KG1 (cell line): ENCODE measurements around the gene TOM1.
"Not testable (repeated sequence)": the region's sequence is repeated elsewhere in the genome, so short reads cannot be mapped to it uniquely, and the experiment has no call there.

Experiments used
- DNase-seq: peaks from one replicate; lab custom pipeline; 2025; lab: John Stamatoyannopoulos, UW

TOM1 gene

GRCh38 chr22:35346596-35347220 is 47.0 kb downstream of the TOM1 start:
- DNase-seq = no peak

GRCh38 chr22:35347462-35347861 is 47.8 kb downstream of the TOM1 start:
- no peak for DNase-seq

DNA sequence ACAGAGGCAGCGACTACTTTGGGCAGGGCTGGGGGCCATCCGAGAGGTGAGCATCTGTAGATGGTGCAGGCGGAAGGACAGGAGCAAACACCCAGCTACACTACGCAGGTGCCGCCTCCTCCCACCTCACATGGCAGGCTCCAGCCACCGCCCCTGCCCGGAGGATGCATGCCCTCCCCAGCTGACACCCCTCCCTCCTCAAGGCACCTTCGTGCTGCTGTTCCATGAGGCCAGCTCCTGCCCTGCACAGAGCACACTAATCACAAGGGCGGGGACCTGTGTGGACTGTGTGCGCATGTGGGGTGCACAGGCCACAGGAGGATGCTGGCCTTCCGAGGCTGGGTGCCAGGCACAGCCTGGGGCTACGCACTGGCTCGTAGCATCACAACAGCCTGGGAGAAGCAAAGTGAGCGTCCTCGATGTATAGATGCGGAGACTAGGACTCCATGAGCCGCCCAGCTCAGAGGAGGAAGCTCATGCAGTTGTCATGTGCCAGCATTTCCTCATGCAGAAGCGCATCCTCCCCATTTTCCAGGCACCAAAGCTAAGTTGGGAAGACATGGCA is 48.4 kb downstream of the TOM1 start:
- no peak for DNase-seq

DNA sequence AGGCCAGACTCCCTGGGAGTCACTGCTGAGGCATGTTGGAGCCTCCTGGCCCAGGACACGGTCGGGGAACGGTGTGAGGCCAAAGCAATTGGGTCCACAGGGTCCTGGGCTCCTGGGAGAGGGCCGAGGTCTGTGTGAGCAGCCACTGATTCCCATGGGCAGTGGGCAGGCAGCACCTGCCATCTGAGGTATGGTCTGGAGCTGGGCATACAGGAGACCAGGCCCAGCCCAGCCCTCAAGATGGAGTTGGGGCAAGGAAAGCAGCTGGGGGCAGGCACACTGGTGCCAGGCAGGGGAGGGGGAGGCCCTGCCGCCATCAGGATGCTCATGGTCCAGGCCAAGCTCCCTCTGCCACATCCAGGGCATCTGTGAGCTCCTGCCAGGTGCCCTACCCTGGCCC is 49.0 kb downstream of the TOM1 start:
- no peak for DNase-seq

DNA sequence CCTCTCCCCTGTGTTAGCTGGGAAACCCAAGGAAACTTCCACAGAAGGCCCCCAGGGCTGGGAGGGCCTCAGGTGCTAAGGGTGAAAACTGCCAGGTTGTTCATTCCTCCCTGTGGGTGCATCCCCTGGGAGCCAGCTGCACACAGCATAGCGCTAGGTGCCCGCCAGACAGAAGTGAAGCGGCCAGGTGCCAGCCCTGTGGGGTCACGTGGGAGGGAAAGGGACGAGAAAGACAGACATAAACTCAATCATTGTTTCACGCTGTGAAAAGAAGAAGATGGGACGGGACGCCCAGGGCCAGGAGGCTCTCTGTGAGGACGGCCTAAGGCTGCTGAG is 49.6 kb downstream of the TOM1 start:
- no peak for DNase-seq

GRCh38 chr22:35349704-35350538 is 50.2 kb downstream of the TOM1 start:
- DNase-seq = no peak

DNA sequence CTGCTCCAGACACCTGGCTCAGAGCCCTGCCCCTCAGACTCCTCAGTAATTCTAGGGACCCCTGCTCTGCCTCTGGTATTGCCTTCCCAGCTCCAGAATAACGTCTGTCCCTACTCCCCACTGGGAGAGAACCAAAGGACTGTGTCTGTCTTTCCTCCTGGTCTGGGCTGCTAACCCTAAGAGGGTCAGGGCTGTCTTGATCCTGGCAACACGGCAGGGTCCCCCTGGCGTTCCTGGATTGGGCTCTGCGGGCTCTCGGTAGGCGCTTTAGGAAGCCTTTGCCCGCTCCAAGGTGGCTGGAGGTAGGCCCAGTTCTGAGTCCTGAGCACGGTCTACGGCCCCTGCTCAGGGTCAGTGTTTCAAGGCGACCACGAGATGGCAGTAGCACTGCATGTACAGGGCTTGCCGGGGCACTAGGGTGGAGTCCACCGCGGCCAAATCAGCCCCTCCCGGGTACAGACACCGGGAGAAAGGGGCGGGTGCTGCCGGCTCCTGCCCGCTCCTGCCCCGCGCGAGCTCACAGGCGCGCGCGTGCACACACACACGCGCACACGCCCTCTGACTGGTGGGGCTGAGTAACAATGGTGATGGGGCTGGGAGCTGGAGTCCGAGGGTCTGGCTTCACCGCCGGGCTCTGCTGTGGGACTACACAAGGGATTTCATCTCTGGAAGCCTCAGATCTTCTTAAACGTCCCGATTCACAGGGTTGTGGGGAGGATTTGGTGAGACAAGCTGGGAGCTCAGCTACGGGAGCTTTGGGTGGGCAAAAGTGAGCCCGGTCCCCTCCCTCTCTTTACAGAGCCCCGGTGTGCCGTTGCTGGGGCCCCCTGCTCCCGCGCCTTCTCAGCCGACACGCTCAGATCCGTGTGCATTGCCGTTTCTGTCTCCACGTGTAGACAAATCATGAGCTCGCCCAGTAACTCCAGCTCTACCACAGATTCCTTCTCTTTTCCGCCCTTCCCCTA is 51.1 kb downstream of the TOM1 start:
- peak; percentile 49 for DNase-seq

GRCh38 chr22:35352214-35353111 is 52.8 kb downstream of the TOM1 start:
- no peak for DNase-seq

DNA sequence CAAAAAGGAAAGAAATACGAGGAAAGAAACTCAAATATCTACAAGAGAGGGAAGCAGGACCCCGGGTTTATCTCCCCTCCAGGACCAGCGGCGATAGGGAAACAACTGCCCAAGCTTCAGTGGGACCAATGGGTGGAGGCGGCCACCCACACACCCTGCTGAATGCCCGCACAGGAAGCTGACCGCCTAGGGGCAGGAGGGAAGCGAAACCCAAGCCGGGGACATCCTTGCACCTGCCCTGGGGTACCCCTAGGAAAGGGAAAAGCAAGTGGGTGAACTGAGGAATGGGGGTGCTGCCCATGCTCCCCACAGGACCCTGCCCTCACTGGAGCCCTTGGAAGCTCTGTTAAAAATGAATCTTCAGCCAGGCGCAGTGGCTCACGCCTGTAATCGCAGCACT is 53.6 kb downstream of the TOM1 start:
- DNase-seq = no peak

GRCh38 chr22:35354068-35354467 is 54.4 kb downstream of the TOM1 start:
- DNase-seq = no peak

- no peak for DNase-seq
Observed at GRCh38 chr22:35357883-35358621, 58.4 kb downstream of the TOM1 start.

GRCh38 chr22:35359380-35360065 is 59.8 kb downstream of the TOM1 start:
- no peak for DNase-seq

DNA sequence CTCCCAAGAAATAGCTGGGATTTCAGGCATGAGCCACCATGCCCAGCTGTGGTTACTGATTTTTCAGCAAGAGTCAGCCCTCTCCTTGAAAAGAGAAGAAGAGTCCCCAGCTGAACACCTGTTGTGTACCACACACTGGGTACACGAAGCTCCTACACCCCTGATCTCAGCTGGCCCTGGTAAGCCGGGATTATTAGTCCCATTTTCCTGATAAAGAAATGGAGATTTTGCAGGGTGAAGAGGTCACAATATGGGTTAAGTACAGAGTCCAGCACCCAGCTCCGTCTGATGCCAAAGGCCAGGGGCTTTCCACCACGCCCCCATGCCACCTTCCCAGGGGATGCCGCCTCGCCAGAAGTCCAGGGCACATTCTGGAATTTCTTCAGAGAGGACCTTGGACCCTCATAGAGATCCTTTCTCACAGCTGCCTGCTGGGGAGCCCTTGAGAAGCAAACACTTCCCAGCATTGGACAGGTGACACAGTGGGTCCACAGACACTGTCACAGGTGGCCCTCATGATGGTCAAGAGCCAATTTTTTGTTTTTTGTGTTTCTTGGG is 61.4 kb downstream of the TOM1 start:
- DNase-seq = no peak

DNA sequence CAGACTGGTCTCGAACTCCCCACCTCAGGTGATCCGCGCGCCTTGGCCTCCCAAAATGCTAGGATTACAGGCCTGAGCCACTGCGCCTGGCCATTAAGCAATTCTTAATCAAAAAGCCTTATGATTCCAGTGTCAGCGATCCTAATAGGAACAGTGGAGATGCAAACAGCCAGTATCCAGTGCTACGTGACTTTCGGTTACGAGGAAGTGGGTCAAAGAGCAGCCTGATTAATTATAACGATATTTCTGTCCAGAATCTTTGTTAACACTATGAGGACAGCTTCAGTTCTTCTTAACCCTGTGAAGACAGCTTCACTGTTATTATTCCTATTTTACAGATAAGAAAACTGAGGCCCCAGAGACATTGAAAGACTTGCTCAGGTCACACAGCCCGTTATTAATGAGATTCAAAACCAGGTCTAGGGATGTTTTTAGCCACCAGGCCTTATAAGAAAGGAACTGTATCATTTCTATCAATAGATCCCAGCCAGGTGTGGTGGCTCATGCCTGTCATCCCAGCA is 63.9 kb downstream of the TOM1 start:
- no peak for DNase-seq

- DNase-seq = not testable (repeated sequence)
Observed at GRCh38 chr22:35364230-35364629, 64.5 kb downstream of the TOM1 start.

DNA sequence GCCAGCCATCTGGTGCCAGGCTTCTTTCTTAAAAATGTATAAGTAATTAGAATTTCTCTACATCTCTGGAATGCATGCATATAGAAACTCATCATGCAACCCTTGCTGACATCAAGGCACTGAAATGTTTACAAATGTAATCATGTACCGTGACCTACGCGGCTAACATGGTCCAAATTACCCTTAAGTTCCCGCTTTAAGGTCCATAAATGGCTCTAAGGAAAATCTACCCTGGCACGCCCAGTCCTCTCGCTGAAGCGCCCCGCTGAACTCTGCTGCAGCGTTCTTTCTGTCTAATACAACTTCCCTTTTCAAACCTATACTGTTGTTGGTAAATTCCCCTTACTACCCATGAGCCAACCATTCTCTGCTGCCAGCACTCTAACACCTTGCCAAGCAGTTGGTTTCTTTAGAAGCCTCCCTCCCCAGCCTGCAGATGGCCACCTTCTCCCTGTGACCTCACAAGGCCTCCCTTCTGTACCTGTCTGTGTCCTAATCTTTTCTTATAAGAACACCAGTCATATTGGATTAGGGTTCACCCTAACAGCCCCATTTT is 67.7 kb downstream of the TOM1 start:
- DNase-seq = no peak

DNA sequence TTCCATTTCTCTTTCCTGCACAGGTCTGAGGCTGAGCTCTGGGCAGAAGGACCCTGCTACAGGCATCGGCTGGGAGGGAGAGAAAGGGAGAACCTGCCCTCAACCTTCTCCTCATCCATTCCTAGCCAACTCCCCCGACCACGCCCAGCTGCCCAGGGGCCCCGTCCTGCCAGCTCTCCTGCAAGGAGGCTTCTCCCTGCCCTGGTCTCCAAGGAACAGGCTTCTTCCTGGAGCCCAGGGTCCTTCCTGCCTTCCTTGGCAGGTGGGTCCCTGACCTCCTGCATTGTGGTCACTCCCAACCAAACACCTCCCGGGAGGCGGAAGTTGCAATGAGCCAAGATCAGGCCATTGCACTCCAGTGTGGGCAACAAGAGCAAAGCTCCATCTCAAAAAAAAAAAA is 68.7 kb downstream of the TOM1 start:
- no peak for DNase-seq

GRCh38 chr22:35369996-35370395 is 70.3 kb downstream of the TOM1 start:
- DNase-seq = no peak

DNA sequence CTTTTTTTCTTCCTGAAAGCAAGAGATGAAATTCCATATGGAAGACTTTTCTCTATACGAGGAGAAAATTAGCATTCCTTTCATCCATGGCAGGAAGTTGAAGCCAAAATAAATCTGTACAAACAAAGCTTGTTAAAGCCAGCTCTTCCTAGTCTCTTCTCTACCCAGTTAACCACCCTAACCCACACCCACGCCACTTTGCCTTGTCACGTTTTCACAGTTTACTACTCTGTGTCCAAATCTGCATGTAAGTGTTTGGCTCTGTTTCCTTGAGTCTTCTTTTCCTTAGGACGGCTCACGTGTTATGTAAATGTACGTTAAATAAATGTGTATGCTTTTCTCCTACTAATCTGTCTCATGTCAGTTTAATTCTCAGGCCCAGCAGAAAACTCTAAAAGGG is 74.1 kb downstream of the TOM1 start:
- no peak for DNase-seq
